HG03060 (cell line): ENCODE results near the gene DENND1A.

Experiments
- ATAC-seq: cut with Tn5 transposase; IDR thresholded peaks from one replicate; pipeline ENCODE4 v1.9.1; 2021; ENCODE audit warnings: low read depth, moderate number of reproducible peaks; ENCODE audit not compliant: unreplicated experiment

The DENND1A gene

GRCh38 chr9:123868002-123868401 is 61.9 kb downstream of the DENND1A start:
- ATAC-seq: no peak

GRCh38 chr9:123867034-123867433 is 62.9 kb downstream of the DENND1A start:
- no peak for ATAC-seq

- ATAC-seq: no peak
Observed at GRCh38 chr9:123866497-123866896, 63.4 kb downstream of the DENND1A start.

GRCh38 chr9:123865226-123866000 is 64.5 kb downstream of the DENND1A start:
- no peak for ATAC-seq

GRCh38 chr9:123864251-123864650 is 65.7 kb downstream of the DENND1A start:
- no peak for ATAC-seq

- no peak for ATAC-seq
Observed at GRCh38 chr9:123863164-123863855, 66.6 kb downstream of the DENND1A start.

- ATAC-seq: no peak
Observed at GRCh38 chr9:123861756-123862120, 68.2 kb downstream of the DENND1A start.

- no peak for ATAC-seq
Observed at GRCh38 chr9:123861086-123861755, 68.7 kb downstream of the DENND1A start.

GRCh38 chr9:123860603-123861002 is 69.3 kb downstream of the DENND1A start:
- no peak for ATAC-seq

GRCh38 chr9:123852403-123852802 is 77.5 kb downstream of the DENND1A start:
- ATAC-seq: no peak

GRCh38 chr9:123851851-123852250 is 78.1 kb downstream of the DENND1A start:
- ATAC-seq: no peak

- no peak for ATAC-seq
Observed at GRCh38 chr9:123848447-123849085, 81.4 kb downstream of the DENND1A start.

- no peak for ATAC-seq
Observed at GRCh38 chr9:123846966-123847365, 83.0 kb downstream of the DENND1A start.

GRCh38 chr9:123843703-123844102 is 86.2 kb downstream of the DENND1A start:
- no peak for ATAC-seq

- ATAC-seq: no peak
Observed at GRCh38 chr9:123835821-123836220, 94.1 kb downstream of the DENND1A start.

- no peak for ATAC-seq
Observed at GRCh38 chr9:123834889-123835562, 94.9 kb downstream of the DENND1A start.

- ATAC-seq: no peak
Observed at GRCh38 chr9:123834218-123834888, 95.6 kb downstream of the DENND1A start.

- no peak for ATAC-seq
Observed at GRCh38 chr9:123832858-123833650, 96.9 kb downstream of the DENND1A start.

- ATAC-seq: no peak
Observed at GRCh38 chr9:123832176-123832575, 97.8 kb downstream of the DENND1A start.
